IMR-90 (cell line): ENCODE measurements around the gene RPL14. TPM values are rescaled to one million over a fixed set of nuclear protein-coding genes. Genes with fewer than 3 reads are reported as not detected.

Experiments
- ATAC-seq: fragments of 200-7000 bp; cut with Tn5 transposase; 2 replicates; pipeline ENCODE4 v1.9.1; 2020; ENCODE audit warnings: low read depth, mild to moderate bottlenecking, moderate library complexity
- BruUV-seq: library from RNA; stranded (reverse); fragments of 400-500 nt; replicated peaks from 2 replicates; lab custom pipeline; 2021; lab: Mats Ljungman, UMichigan
- CTCF ChIA-PET: fragments of 300-600 bp; formaldehyde crosslinking; extraction: SDS; loops from one replicate; lab custom pipeline; 2021; ENCODE audit warnings: antibody characterized with exemption; lab: Yijun Ruan, JAX
- POLR2A ChIA-PET: fragments of 300-600 bp; sonication (Branson Sonifier 250); formaldehyde crosslinking; loops from one replicate; lab custom pipeline; 2022; ENCODE audit warnings: antibody characterized with exemption; ENCODE audit not compliant: unreplicated experiment; lab: Charles Lee
- DNase-seq: peaks from one replicate; pipeline ENCODE4 v3.0.0; 2013
- H2AFZ ChIP-seq: replicated peaks from 2 replicates; pipeline ENCODE3; 2013; ENCODE audit warnings: low read length, mild to moderate bottlenecking; ENCODE audit not compliant: poor library complexity
- H2AK5ac ChIP-seq: 2 replicates; pipeline ENCODE4 v1.6.1; 2013; ENCODE audit warnings: low read depth, low read length, inconsistent platforms
- H2AK9ac ChIP-seq: replicated peaks from 2 replicates; pipeline ENCODE3; 2013; ENCODE audit warnings: mild to moderate bottlenecking, low read depth, low read length, moderate library complexity; ENCODE audit not compliant: poor library complexity
- H2BK120ac ChIP-seq: 2 replicates; pipeline ENCODE4 v1.6.1; 2013; ENCODE audit warnings: low read depth, low read length, inconsistent platforms
- H2BK15ac ChIP-seq: 3 replicates; pipeline ENCODE4 v1.6.1; 2013; ENCODE audit warnings: low read depth, low read length, inconsistent platforms
- H2BK20ac ChIP-seq: 2 replicates; pipeline ENCODE4 v1.6.1; 2013; ENCODE audit warnings: low read depth, mild to moderate bottlenecking, inconsistent platforms, low read length, moderate library complexity
- H2BK5ac ChIP-seq: 2 replicates; pipeline ENCODE4 v1.6.1; 2013; ENCODE audit warnings: mild to moderate bottlenecking, low read depth, low read length, inconsistent platforms; ENCODE audit not compliant: poor library complexity, severe bottlenecking
- H3K14ac ChIP-seq: replicated peaks from 2 replicates; pipeline ENCODE4 v1.6.1; 2013; ENCODE audit warnings: low read depth, low read length, inconsistent platforms
- H3K18ac ChIP-seq: 2 replicates; pipeline ENCODE4 v1.6.1; 2013; ENCODE audit warnings: low read depth, low read length, control low read depth
- H3K23ac ChIP-seq: 2 replicates; pipeline ENCODE4 v1.6.1; 2013; ENCODE audit warnings: low read depth, low read length, inconsistent platforms
- H3K27ac ChIP-seq: 2 replicates; pipeline ENCODE4 v1.5.1; 2013; ENCODE audit warnings: mild to moderate bottlenecking, control low read depth, low read length; ENCODE audit not compliant: insufficient read depth
- H3K27me3 ChIP-seq: 2 replicates; pipeline ENCODE4 v1.6.1; 2013; ENCODE audit warnings: low read length; ENCODE audit not compliant: control insufficient read depth, insufficient read depth
- H3K36me3 ChIP-seq: 2 replicates; pipeline ENCODE4 v1.6.1; 2013; ENCODE audit warnings: low read length, mixed read lengths; ENCODE audit not compliant: control insufficient read depth, insufficient read depth
- H3K4ac ChIP-seq: 2 replicates; pipeline ENCODE4 v1.6.1; 2013; ENCODE audit warnings: low read depth, low read length, inconsistent platforms
- H3K4me1 ChIP-seq: 2 replicates; pipeline ENCODE4 v1.6.1; 2013; ENCODE audit warnings: low read length, mixed read lengths; ENCODE audit not compliant: control insufficient read depth, insufficient read depth
- H3K4me2 ChIP-seq: 2 replicates; pipeline ENCODE4 v1.6.1; 2013; ENCODE audit warnings: low read depth, mild to moderate bottlenecking, control low read depth, low read length, moderate library complexity
- H3K4me3 ChIP-seq: 2 replicates; pipeline ENCODE4 v1.5.1; 2013; ENCODE audit warnings: low read depth, mild to moderate bottlenecking, control low read depth, low read length, moderate library complexity; ENCODE audit not compliant: insufficient read depth
- H3K56ac ChIP-seq: 2 replicates; pipeline ENCODE4 v1.6.1; 2013; ENCODE audit warnings: low read length, inconsistent platforms; ENCODE audit not compliant: insufficient read depth; ENCODE audit errors: extremely low read depth
- H3K79me1 ChIP-seq, 2 experiments: 2 replicates each; pipeline ENCODE4 v1.6.1; 2013; ENCODE audit warnings: low read length in 2 of 2, inconsistent platforms in 1 of 2, low read depth in 1 of 2
- H3K9ac ChIP-seq: 2 replicates; pipeline ENCODE4 v1.6.1; 2013; ENCODE audit warnings: low read depth, low read length, control low read depth
- H3K9me1 ChIP-seq: 2 replicates; pipeline ENCODE4 v1.6.1; 2013; ENCODE audit warnings: low read length, inconsistent platforms; ENCODE audit not compliant: insufficient read depth
- H3K9me3 ChIP-seq: 2 replicates; pipeline ENCODE4 v1.6.1; 2013; ENCODE audit warnings: low read length; ENCODE audit not compliant: control insufficient read depth, insufficient read depth
- H4K20me1 ChIP-seq: 2 replicates; pipeline ENCODE4 v1.6.1; 2013; ENCODE audit warnings: low read length, inconsistent platforms; ENCODE audit not compliant: insufficient read depth
- H4K5ac ChIP-seq: 2 replicates; pipeline ENCODE4 v1.6.1; 2013; ENCODE audit warnings: mild to moderate bottlenecking, low read depth, low read length, control low read depth
- H4K8ac ChIP-seq, 2 experiments: 2 replicates each; pipeline ENCODE4 v1.6.1; 2013; ENCODE audit warnings: low read depth in 2 of 2, low read length in 2 of 2, control low read depth in 1 of 2, inconsistent platforms in 1 of 2
- H4K91ac ChIP-seq: 2 replicates; pipeline ENCODE4 v1.6.1; 2013; ENCODE audit warnings: low read depth, low read length, inconsistent platforms; ENCODE audit not compliant: insufficient read depth
- MAZ ChIP-seq: IDR thresholded peaks from 2 replicates; pipeline ENCODE4 v1.6.1; 2012; ENCODE audit warnings: low read depth, mild to moderate bottlenecking, low read length, improper control_type of control experiment, moderate library complexity, borderline replicate concordance
- MXI1 ChIP-seq: IDR thresholded peaks from 2 replicates; pipeline ENCODE4 v1.6.1; 2012; ENCODE audit warnings: low read depth, mild to moderate bottlenecking, low read length, moderate library complexity, borderline replicate concordance
- RCOR1 ChIP-seq: IDR thresholded peaks from 2 replicates; pipeline ENCODE4 v1.6.1; 2012; ENCODE audit warnings: mild to moderate bottlenecking, low read length, improper control_type of control experiment; ENCODE audit not compliant: insufficient replicate concordance
- WGBS, 2 experiments: methylation state at CpG; one replicate each; pipeline versions ENCODE4 v1.1.5 to v1.1.7; 2013; ENCODE audit warnings: missing lambda C conversion rate in 2 of 2; ENCODE audit not compliant: insufficient read length in 1 of 2; ENCODE audit errors: extremely low coverage in 2 of 2; 5-methylcytosine and 5-hydroxymethylcytosine counted together
- dilution Hi-C: fragments of 300-500 bp; cut with HindIII; formaldehyde crosslinking; loops from one replicate; pipeline ENCODE4 v1.14.3; 2018; ENCODE audit warnings: low sequenced_read_pairs; ENCODE audit not compliant: unreplicated experiment
- in situ Hi-C: fragments of 300-500 bp; cut with MboI; formaldehyde crosslinking; loops from 3 replicates; pipeline ENCODE4 v1.14.3; 2019; ENCODE audit warnings: low sequenced_read_pairs, inconsistent platforms, mixed read lengths
- intact Hi-C: fragments of 100-400 bp; cut with micrococcal nuclease; formaldehyde crosslinking; loops from 2 replicates; pipeline ENCODE4 v1.10.0; 2022
- polyA plus RNA-seq, 3 experiments: library from polyadenylated mRNA; depleted of rRNA; stranded (reverse); fragments of >200 nt; gene quantifications; 2 replicates each; pipeline ENCODE4 v1.2.3, GENCODE V29; 2012; ENCODE audit warnings: low replicate concordance in 1 of 3
- total RNA-seq: library from RNA; depleted of rRNA; stranded (reverse); fragments of >200 nt; gene quantifications from 2 replicates; pipeline ENCODE4 v1.2.3, GENCODE V29; 2012

Gene RPL14
- total and polyA plus RNA-seq, 2 of the 4 experiments (the other 2 are of a cell fraction): 142 to 492 TPM

DNA sequence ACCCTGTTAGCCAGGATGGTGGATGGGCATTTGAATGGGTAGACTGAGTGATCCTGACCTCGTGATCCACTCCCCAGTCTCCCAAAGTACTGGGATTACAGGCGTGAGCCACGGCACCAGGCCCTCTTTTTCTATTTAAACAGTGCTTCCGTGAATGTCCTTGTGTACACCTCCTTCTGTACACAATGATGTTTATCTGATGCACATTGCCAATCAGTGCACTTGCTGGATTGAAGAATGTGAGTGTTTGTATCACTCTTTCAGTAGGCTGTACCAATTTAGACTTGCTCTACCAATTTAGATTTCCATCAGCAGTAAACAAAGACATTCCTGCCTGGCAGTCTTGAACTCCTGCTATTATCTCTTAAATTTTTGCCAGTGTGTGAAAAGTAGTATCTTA, 10.9 kb downstream of the RPL14 start:
- dilution Hi-C loops (no loop called here), intact Hi-C loops (no loop called here), in situ Hi-C loops (no loop called here)
- no peak overlapping the region for H4K8ac ChIP-seq
- H2AK5ac ChIP-seq: no peak overlapping the region
- no peak overlapping the region for H2AFZ ChIP-seq
- no peak overlapping the region for H3K14ac ChIP-seq
- no CpG with 5 or more reads among the region's 4 CpGs for WGBS, 2 experiments
- H3K18ac ChIP-seq: no peak overlapping the region
- H3K4ac ChIP-seq: no peak overlapping the region
- H3K27ac ChIP-seq: no peak overlapping the region
- peaks cover 0 to 4% of the 10 kb centered on the region in 2 experiments; a peak in 2 of 4 replicates for H3K79me1 ChIP-seq
- H2BK5ac ChIP-seq: no peak overlapping the region
- no peak overlapping the region for H3K4me3 ChIP-seq
- H3K9ac ChIP-seq: no peak overlapping the region
- H4K91ac ChIP-seq: no peak overlapping the region
- no peaks in the 10 kb centered on the region for H3K27me3 ChIP-seq
- H3K56ac ChIP-seq: no peak overlapping the region
- H4K5ac ChIP-seq: no peak overlapping the region
- no peak overlapping the region for H3K4me2 ChIP-seq
- no peak overlapping the region for H3K23ac ChIP-seq
- no peak for ATAC-seq
- H2BK20ac ChIP-seq: no peak overlapping the region
- POLR2A ChIA-PET: no interaction called here
- H2AK9ac ChIP-seq: no peak overlapping the region
- H3K36me3 ChIP-seq: peaks cover 16% of the 10 kb centered on the region
- H3K9me1 ChIP-seq: 0 out of 2 replicates have a peak, but pooled peaks cover 2% of the 10 kb centered on the region
- H2BK120ac ChIP-seq: no peak overlapping the region
- CTCF ChIA-PET: no interaction called here
- H3K9me3 ChIP-seq: no peaks in the 10 kb centered on the region
- DNase-seq: no peak
- no peaks in the 10 kb centered on the region for H4K20me1 ChIP-seq
- BruUV-seq: no TSS peak
- H2BK15ac ChIP-seq: no peak overlapping the region
- TF ChIP-seq RCOR1 (no peak), MXI1 (no peak), MAZ (no peak)
- H3K4me1 ChIP-seq: no peaks in the 10 kb centered on the region
